GM21447 (cell line): ENCODE data around the gene NPHP4.

ENCODE experiments used
- ATAC-seq: cut with Tn5 transposase; IDR thresholded peaks from one replicate; pipeline ENCODE4 v1.9.1; 2021; ENCODE audit not compliant: unreplicated experiment

Gene NPHP4

GRCh38 chr1:5815716-5816115 is 176.5 kb downstream of the NPHP4 start:
- no peak for ATAC-seq

GRCh38 chr1:5815211-5815610 is 177.0 kb downstream of the NPHP4 start:
- no peak for ATAC-seq

GRCh38 chr1:5814046-5814619 is 178.1 kb downstream of the NPHP4 start:
- no peak for ATAC-seq

- no peak for ATAC-seq
These were observed 178.7 kb downstream of the NPHP4 start for GRCh38 chr1:5813480-5813879.
